IMR-90 (cell line): Measurements from ENCODE around the gene ABHD6. TPM values are rescaled to one million over a fixed set of nuclear protein-coding genes. Genes with fewer than 3 reads are reported as not detected.
A peak's percentile ranks its signal among the peaks of the same experiment; 100 is the strongest.

Experiments
- ATAC-seq: fragments of 200-7000 bp; cut with Tn5 transposase; 2 replicates; pipeline ENCODE4 v1.9.1; 2020; ENCODE audit warnings: low read depth, mild to moderate bottlenecking, moderate library complexity
- BruUV-seq: library from RNA; stranded (reverse); fragments of 400-500 nt; replicated peaks from 2 replicates; lab custom pipeline; 2021; lab: Mats Ljungman, UMichigan
- CTCF ChIA-PET: fragments of 300-600 bp; formaldehyde crosslinking; extraction: SDS; loops from one replicate; lab custom pipeline; 2021; ENCODE audit warnings: antibody characterized with exemption; lab: Yijun Ruan, JAX
- POLR2A ChIA-PET: fragments of 300-600 bp; sonication (Branson Sonifier 250); formaldehyde crosslinking; loops from one replicate; lab custom pipeline; 2022; ENCODE audit warnings: antibody characterized with exemption; ENCODE audit not compliant: unreplicated experiment; lab: Charles Lee
- DNase-seq: peaks from one replicate; pipeline ENCODE4 v3.0.0; 2013
- H2AFZ ChIP-seq: replicated peaks from 2 replicates; pipeline ENCODE3; 2013; ENCODE audit warnings: low read length, mild to moderate bottlenecking; ENCODE audit not compliant: poor library complexity
- H2AK5ac ChIP-seq: 2 replicates; pipeline ENCODE4 v1.6.1; 2013; ENCODE audit warnings: low read depth, low read length, inconsistent platforms
- H2AK9ac ChIP-seq: replicated peaks from 2 replicates; pipeline ENCODE3; 2013; ENCODE audit warnings: mild to moderate bottlenecking, low read depth, low read length, moderate library complexity; ENCODE audit not compliant: poor library complexity
- H2BK120ac ChIP-seq: 2 replicates; pipeline ENCODE4 v1.6.1; 2013; ENCODE audit warnings: low read depth, low read length, inconsistent platforms
- H2BK15ac ChIP-seq: 3 replicates; pipeline ENCODE4 v1.6.1; 2013; ENCODE audit warnings: low read depth, low read length, inconsistent platforms
- H2BK20ac ChIP-seq: 2 replicates; pipeline ENCODE4 v1.6.1; 2013; ENCODE audit warnings: low read depth, mild to moderate bottlenecking, inconsistent platforms, low read length, moderate library complexity
- H2BK5ac ChIP-seq: 2 replicates; pipeline ENCODE4 v1.6.1; 2013; ENCODE audit warnings: mild to moderate bottlenecking, low read depth, low read length, inconsistent platforms; ENCODE audit not compliant: poor library complexity, severe bottlenecking
- H3K14ac ChIP-seq: replicated peaks from 2 replicates; pipeline ENCODE4 v1.6.1; 2013; ENCODE audit warnings: low read depth, low read length, inconsistent platforms
- H3K18ac ChIP-seq: 2 replicates; pipeline ENCODE4 v1.6.1; 2013; ENCODE audit warnings: low read depth, low read length, control low read depth
- H3K23ac ChIP-seq: 2 replicates; pipeline ENCODE4 v1.6.1; 2013; ENCODE audit warnings: low read depth, low read length, inconsistent platforms
- H3K27ac ChIP-seq: 2 replicates; pipeline ENCODE4 v1.5.1; 2013; ENCODE audit warnings: mild to moderate bottlenecking, control low read depth, low read length; ENCODE audit not compliant: insufficient read depth
- H3K27me3 ChIP-seq: 2 replicates; pipeline ENCODE4 v1.6.1; 2013; ENCODE audit warnings: low read length; ENCODE audit not compliant: control insufficient read depth, insufficient read depth
- H3K36me3 ChIP-seq: 2 replicates; pipeline ENCODE4 v1.6.1; 2013; ENCODE audit warnings: low read length, mixed read lengths; ENCODE audit not compliant: control insufficient read depth, insufficient read depth
- H3K4ac ChIP-seq: 2 replicates; pipeline ENCODE4 v1.6.1; 2013; ENCODE audit warnings: low read depth, low read length, inconsistent platforms
- H3K4me1 ChIP-seq: 2 replicates; pipeline ENCODE4 v1.6.1; 2013; ENCODE audit warnings: low read length, mixed read lengths; ENCODE audit not compliant: control insufficient read depth, insufficient read depth
- H3K4me2 ChIP-seq: 2 replicates; pipeline ENCODE4 v1.6.1; 2013; ENCODE audit warnings: low read depth, mild to moderate bottlenecking, control low read depth, low read length, moderate library complexity
- H3K4me3 ChIP-seq: 2 replicates; pipeline ENCODE4 v1.5.1; 2013; ENCODE audit warnings: low read depth, mild to moderate bottlenecking, control low read depth, low read length, moderate library complexity; ENCODE audit not compliant: insufficient read depth
- H3K56ac ChIP-seq: 2 replicates; pipeline ENCODE4 v1.6.1; 2013; ENCODE audit warnings: low read length, inconsistent platforms; ENCODE audit not compliant: insufficient read depth; ENCODE audit errors: extremely low read depth
- H3K79me1 ChIP-seq, 2 experiments: 2 replicates each; pipeline ENCODE4 v1.6.1; 2013; ENCODE audit warnings: low read length in 2 of 2, inconsistent platforms in 1 of 2, low read depth in 1 of 2
- H3K9ac ChIP-seq: 2 replicates; pipeline ENCODE4 v1.6.1; 2013; ENCODE audit warnings: low read depth, low read length, control low read depth
- H3K9me1 ChIP-seq: 2 replicates; pipeline ENCODE4 v1.6.1; 2013; ENCODE audit warnings: low read length, inconsistent platforms; ENCODE audit not compliant: insufficient read depth
- H3K9me3 ChIP-seq: 2 replicates; pipeline ENCODE4 v1.6.1; 2013; ENCODE audit warnings: low read length; ENCODE audit not compliant: control insufficient read depth, insufficient read depth
- H4K20me1 ChIP-seq: 2 replicates; pipeline ENCODE4 v1.6.1; 2013; ENCODE audit warnings: low read length, inconsistent platforms; ENCODE audit not compliant: insufficient read depth
- H4K5ac ChIP-seq: 2 replicates; pipeline ENCODE4 v1.6.1; 2013; ENCODE audit warnings: mild to moderate bottlenecking, low read depth, low read length, control low read depth
- H4K8ac ChIP-seq, 2 experiments: 2 replicates each; pipeline ENCODE4 v1.6.1; 2013; ENCODE audit warnings: low read depth in 2 of 2, low read length in 2 of 2, control low read depth in 1 of 2, inconsistent platforms in 1 of 2
- H4K91ac ChIP-seq: 2 replicates; pipeline ENCODE4 v1.6.1; 2013; ENCODE audit warnings: low read depth, low read length, inconsistent platforms; ENCODE audit not compliant: insufficient read depth
- CTCF ChIP-seq: conservative IDR thresholded peaks from 2 replicates; pipeline ENCODE4 v1.5.1; 2012; ENCODE audit warnings: mild to moderate bottlenecking, low read depth, low read length, improper control_type of control experiment
- FOS ChIP-seq: fragments of 150-350 bp; IDR thresholded peaks from 2 replicates; pipeline ENCODE4 v1.6.1; 2016; ENCODE audit warnings: low read depth, low read length
- MAFK ChIP-seq: IDR thresholded peaks from 2 replicates; pipeline ENCODE4 v1.6.1; 2012; ENCODE audit warnings: low read depth, low read length, improper control_type of control experiment
- SMC3 ChIP-seq: fragments of 150-350 bp; IDR thresholded peaks from 2 replicates; pipeline ENCODE4 v1.6.1; 2016; ENCODE audit warnings: low read depth, mild to moderate bottlenecking, antibody characterized with exemption, low read length, moderate library complexity
- WGBS, 2 experiments: methylation state at CpG; one replicate each; pipeline versions ENCODE4 v1.1.5 to v1.1.7; 2013; ENCODE audit warnings: missing lambda C conversion rate in 2 of 2; ENCODE audit not compliant: insufficient read length in 1 of 2; ENCODE audit errors: extremely low coverage in 2 of 2; 5-methylcytosine and 5-hydroxymethylcytosine counted together
- dilution Hi-C: fragments of 300-500 bp; cut with HindIII; formaldehyde crosslinking; loops from one replicate; pipeline ENCODE4 v1.14.3; 2018; ENCODE audit warnings: low sequenced_read_pairs; ENCODE audit not compliant: unreplicated experiment
- in situ Hi-C: fragments of 300-500 bp; cut with MboI; formaldehyde crosslinking; loops from 3 replicates; pipeline ENCODE4 v1.14.3; 2019; ENCODE audit warnings: low sequenced_read_pairs, inconsistent platforms, mixed read lengths
- intact Hi-C: fragments of 100-400 bp; cut with micrococcal nuclease; formaldehyde crosslinking; loops from 2 replicates; pipeline ENCODE4 v1.10.0; 2022
- polyA plus RNA-seq, 3 experiments: library from polyadenylated mRNA; depleted of rRNA; stranded (reverse); fragments of >200 nt; gene quantifications; 2 replicates each; pipeline ENCODE4 v1.2.3, GENCODE V29; 2012; ENCODE audit warnings: low replicate concordance in 1 of 3
- total RNA-seq: library from RNA; depleted of rRNA; stranded (reverse); fragments of >200 nt; gene quantifications from 2 replicates; pipeline ENCODE4 v1.2.3, GENCODE V29; 2012

The ABHD6 gene
- total and polyA plus RNA-seq, 2 of the 4 experiments (the other 2 are of a cell fraction) = 5.0 to 5.6 TPM

GRCh38 chr3:58249358-58250092 lies 11.9 kb downstream of the ABHD6 start:
- Histone ChIP-seq H2BK20ac (no peak overlapping the region), H2AK5ac (0 out of 2 replicates have a peak overlapping the region, but pooled peaks have one; percentile 3), H3K4me3 (no peak overlapping the region), H3K4ac (no peak overlapping the region), H3K4me2 (peak overlapping the region; percentile 61), H3K18ac (no peak overlapping the region), H3K27me3 (no peaks in the 10 kb centered on the region), H3K4me1 (peaks cover 4% of the 10 kb centered on the region), H2BK120ac (no peak overlapping the region), H3K14ac (no peak overlapping the region), H3K9me3 (no peaks in the 10 kb centered on the region), H4K91ac (no peak overlapping the region), H3K9ac (no peak overlapping the region), H3K56ac (no peak overlapping the region), H2AFZ (peak overlapping the region; percentile 53), H4K20me1 (peaks cover 6% of the 10 kb centered on the region), H4K5ac (no peak overlapping the region), H3K36me3 (peaks cover 1% of the 10 kb centered on the region; the same call in 1 of the 2 replicates), H2BK15ac (no peak overlapping the region), H3K23ac (no peak overlapping the region), H4K8ac (no peak overlapping the region; a peak in 1 of 4 replicates), H3K27ac (no peak overlapping the region), H2AK9ac (peak overlapping the region; percentile 51), H2BK5ac (no peak overlapping the region), H3K9me1 (0 out of 2 replicates have a peak, but pooled peaks cover 4% of the 10 kb centered on the region), H3K79me1 (peaks cover 11 to 12% of the 10 kb centered on the region in 2 experiments; a peak in 2 of 4 replicates)
- intact Hi-C loops = no loop called here
- dilution Hi-C loops = no loop called here
- ChIA-PET POLR2A (no interaction called here), CTCF (interaction anchor here (1.7 kb wide), 1 partner anchor 9 kb away, joined by 5 read pairs; no protein-coding TSS in a partner anchor)
- 40% methylated on average over 1 of the region's 7 CpGs; no CpG with 5 or more reads in 1 of the 2 experiments for WGBS, 2 experiments
- TF ChIP-seq FOS (no peak), SMC3 (no peak), MAFK (no peak), CTCF (peak; percentile 21; the same call in 1 of the 2 replicates)
- no TSS peak for BruUV-seq
- no peak for DNase-seq
- in situ Hi-C loops = no loop called here
- peak; percentile 69 for ATAC-seq
